Vagina (tissue), 2 donors: ENCODE results near the gene PLD1. TPM values are rescaled to one million over a fixed set of nuclear protein-coding genes. Genes with fewer than 3 reads are reported as not detected.

ENCODE experiments used
- DNase-seq, 2 donors: peaks; one replicate each; pipeline ENCODE4 v3.0.0-alpha.2; 2017; ENCODE audit errors: extremely low spot score in 2 of 2
- H3K27ac ChIP-seq: fragments of 200-600 bp; sonication (generic); one replicate; pipeline ENCODE4 v1.5.1; 2019
- H3K27me3 ChIP-seq: fragments of 200-600 bp; sonication (generic); one replicate; pipeline ENCODE4 v1.5.1; 2019
- H3K36me3 ChIP-seq, 2 donors: fragments of 200-600 bp; sonication (generic); one replicate each; pipeline ENCODE4 v1.5.1; 2017 to 2019
- H3K4me1 ChIP-seq: fragments of 200-600 bp; sonication (generic); one replicate; pipeline ENCODE4 v1.5.1; 2019
- H3K4me3 ChIP-seq, 2 donors: fragments of 200-600 bp; sonication (generic); 1 replicate in 1 of 2; 2 replicates in 1 of 2; pipeline ENCODE4 v1.5.1; 2016 to 2019
- H3K9me3 ChIP-seq: fragments of 200-600 bp; sonication (generic); one replicate; pipeline ENCODE4 v1.5.1; 2019
- POLR2A ChIP-seq, 2 donors: fragments of 450-650 bp; IDR thresholded peaks; one replicate each; pipeline ENCODE4 v1.6.1; 2017; ENCODE audit warnings: antibody characterized with exemption in 2 of 2, mild to moderate bottlenecking in 2 of 2, moderate library complexity in 2 of 2
- POLR2AphosphoS5 ChIP-seq, 2 donors: sonication (generic); formaldehyde crosslinking; IDR thresholded peaks; one replicate each; pipeline ENCODE4 v1.9.0; 2017; ENCODE audit warnings: antibody characterized with exemption in 2 of 2, mild to moderate bottlenecking in 2 of 2, low read depth in 1 of 2; ENCODE audit not compliant: insufficient read depth in 1 of 2
- intact Hi-C: fragments of 100-400 bp; cut with DNase I; formaldehyde crosslinking; loops from one replicate; pipeline ENCODE4 v1.15.1; 2023
- total RNA-seq: library from RNA; depleted of rRNA; stranded (reverse); fragments of >200 nt; gene quantifications from one replicate; pipeline ENCODE4 v1.2.3, GENCODE V29; 2016
- TF ChIP-seq, protein P1 (sequence below), 3 experiments: fragments of 450-650 bp in 2 of 3; fragments of 200-600 bp in 1 of 3; sonication (generic) in 1 of 3; IDR thresholded peaks; one replicate each; pipeline ENCODE4 v1.5.1; 2017 to 2019; ENCODE audit warnings: antibody characterized with exemption in 3 of 3, mild to moderate bottlenecking in 2 of 3, moderate library complexity in 2 of 3

The PLD1 gene
- total RNA-seq, 1 donor from 2014 or later, result 35.6 TPM

- TF ChIP-seq POLR2AphosphoS5 (IDR thresholded peaks at IDR 0.05; ENCODE audit: insufficient read depth in 1 of 2, low read depth in 1 of 2) (no peak), POLR2A (IDR thresholded peaks at IDR 0.05) (no peak)
- TF ChIP-seq, protein P1, sequence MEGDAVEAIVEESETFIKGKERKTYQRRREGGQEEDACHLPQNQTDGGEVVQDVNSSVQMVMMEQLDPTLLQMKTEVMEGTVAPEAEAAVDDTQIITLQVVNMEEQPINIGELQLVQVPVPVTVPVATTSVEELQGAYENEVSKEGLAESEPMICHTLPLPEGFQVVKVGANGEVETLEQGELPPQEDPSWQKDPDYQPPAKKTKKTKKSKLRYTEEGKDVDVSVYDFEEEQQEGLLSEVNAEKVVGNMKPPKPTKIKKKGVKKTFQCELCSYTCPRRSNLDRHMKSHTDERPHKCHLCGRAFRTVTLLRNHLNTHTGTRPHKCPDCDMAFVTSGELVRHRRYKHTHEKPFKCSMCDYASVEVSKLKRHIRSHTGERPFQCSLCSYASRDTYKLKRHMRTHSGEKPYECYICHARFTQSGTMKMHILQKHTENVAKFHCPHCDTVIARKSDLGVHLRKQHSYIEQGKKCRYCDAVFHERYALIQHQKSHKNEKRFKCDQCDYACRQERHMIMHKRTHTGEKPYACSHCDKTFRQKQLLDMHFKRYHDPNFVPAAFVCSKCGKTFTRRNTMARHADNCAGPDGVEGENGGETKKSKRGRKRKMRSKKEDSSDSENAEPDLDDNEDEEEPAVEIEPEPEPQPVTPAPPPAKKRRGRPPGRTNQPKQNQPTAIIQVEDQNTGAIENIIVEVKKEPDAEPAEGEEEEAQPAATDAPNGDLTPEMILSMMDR (IDR thresholded peaks at IDR 0.05), result no peak
- Histone ChIP-seq H3K27me3 (no peaks in the 10 kb centered on the region), H3K9me3 (no peaks in the 10 kb centered on the region), H3K4me1 (no peaks in the 10 kb centered on the region), H3K27ac (no peak overlapping the region), H3K36me3 (peaks cover 0 to 24% of the 10 kb centered on the region in 2 donors), H3K4me3 (no peak overlapping the region)
- intact Hi-C loops, result no loop called here
- DNase-seq, result no peak
These were observed 99.9 kb downstream of the PLD1 start for GRCh38 chr3:171710359-171710758.

DNA sequence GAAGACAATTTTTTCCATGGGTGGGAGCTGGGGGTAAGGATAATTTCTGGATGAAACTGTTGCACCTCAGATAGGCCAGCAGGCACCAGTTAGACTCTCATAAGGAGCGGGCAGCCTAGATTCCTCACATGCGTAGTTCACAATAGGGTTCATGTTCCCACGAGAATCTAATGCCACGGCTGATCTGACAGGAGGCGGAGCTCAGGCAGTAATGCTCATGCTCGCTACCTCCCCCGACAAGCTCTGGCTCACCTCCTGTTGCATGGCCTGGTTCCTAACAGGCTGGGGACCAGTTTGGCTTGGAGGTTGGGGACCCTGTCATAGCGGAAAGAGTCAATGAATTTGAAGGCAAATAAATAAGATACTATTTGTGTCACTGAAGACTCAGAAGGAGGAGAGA is 105.5 kb downstream of the PLD1 start:
- H3K27me3 ChIP-seq, result no peaks in the 10 kb centered on the region
- H3K4me3 ChIP-seq, result no peak overlapping the region
- H3K36me3 ChIP-seq, result peaks cover 0 to 11% of the 10 kb centered on the region in 2 donors
- no peaks in the 10 kb centered on the region for H3K4me1 ChIP-seq
- DNase-seq, result no peak
- no peak overlapping the region for H3K27ac ChIP-seq
- H3K9me3 ChIP-seq, result no peaks in the 10 kb centered on the region
- intact Hi-C loops, result no loop called here
- no peak for TF ChIP-seq POLR2AphosphoS5 (IDR thresholded peaks at IDR 0.05; ENCODE audit: insufficient read depth in 1 of 2, low read depth in 1 of 2)
- TF ChIP-seq, protein P1 (IDR thresholded peaks at IDR 0.05), result no peak
- no peak for TF ChIP-seq POLR2A (IDR thresholded peaks at IDR 0.05)

- Histone ChIP-seq H3K4me3 (no peak overlapping the region), H3K9me3 (no peaks in the 10 kb centered on the region), H3K4me1 (no peaks in the 10 kb centered on the region), H3K27me3 (no peaks in the 10 kb centered on the region), H3K36me3 (peaks cover 0 to 8% of the 10 kb centered on the region in 2 donors), H3K27ac (no peak overlapping the region)
- intact Hi-C loops, result no loop called here
- TF ChIP-seq POLR2AphosphoS5 (IDR thresholded peaks at IDR 0.05; ENCODE audit: insufficient read depth in 1 of 2, low read depth in 1 of 2) (no peak), POLR2A (IDR thresholded peaks at IDR 0.05) (no peak)
- TF ChIP-seq, protein P1 (IDR thresholded peaks at IDR 0.05), result no peak
- DNase-seq, result no peak
These were observed 106.3 kb downstream of the PLD1 start for GRCh38 chr3:171704002-171704401.

DNA sequence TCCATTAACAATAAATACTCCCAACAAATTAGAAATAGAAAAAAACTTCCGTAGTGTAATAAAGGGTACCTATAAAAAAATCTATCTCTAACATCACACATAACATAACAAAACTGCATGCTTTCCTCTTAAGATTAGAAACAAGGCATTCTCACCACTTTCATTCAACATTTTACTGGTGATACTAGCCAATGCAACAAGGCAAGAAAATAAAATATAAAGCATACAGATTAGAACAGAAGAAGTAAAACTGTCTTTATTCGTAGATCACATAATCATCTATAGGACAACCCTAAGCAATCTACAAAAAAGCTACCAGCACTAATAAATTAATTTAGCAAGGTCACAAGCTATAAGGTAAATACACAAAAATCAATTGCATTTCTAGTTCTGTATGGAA is 107.1 kb downstream of the PLD1 start:
- peaks cover 0 to 8% of the 10 kb centered on the region in 2 donors for H3K36me3 ChIP-seq

GRCh38 chr3:171700653-171701052 is 109.6 kb downstream of the PLD1 start:
- Histone ChIP-seq H3K27me3 (no peaks in the 10 kb centered on the region), H3K4me1 (peaks cover 2% of the 10 kb centered on the region), H3K4me3 (no peak overlapping the region), H3K36me3 (peaks cover 0 to 8% of the 10 kb centered on the region in 2 donors), H3K27ac (no peak overlapping the region), H3K9me3 (no peaks in the 10 kb centered on the region)
- DNase-seq, result no peak
- no peak for TF ChIP-seq POLR2AphosphoS5 (IDR thresholded peaks at IDR 0.05; ENCODE audit: insufficient read depth in 1 of 2, low read depth in 1 of 2)
- TF ChIP-seq POLR2A (IDR thresholded peaks at IDR 0.05), result no peak
- TF ChIP-seq, protein P1 (IDR thresholded peaks at IDR 0.05), result no peak
- intact Hi-C loops, result no loop called here

More for the DNA sequence above, 107.1 kb downstream of the PLD1 start:
- H3K4me3 ChIP-seq, result no peak overlapping the region
- H3K9me3 ChIP-seq, result no peaks in the 10 kb centered on the region
- no peaks in the 10 kb centered on the region for H3K27me3 ChIP-seq
- no peak overlapping the region for H3K27ac ChIP-seq
- H3K4me1 ChIP-seq, result no peaks in the 10 kb centered on the region
- DNase-seq, result no peak
- TF ChIP-seq POLR2A (IDR thresholded peaks at IDR 0.05) (no peak), POLR2AphosphoS5 (IDR thresholded peaks at IDR 0.05; ENCODE audit: insufficient read depth in 1 of 2, low read depth in 1 of 2) (no peak)
- TF ChIP-seq, protein P1 (IDR thresholded peaks at IDR 0.05), result no peak
- intact Hi-C loops, result no loop called here
